ENCODE results near the gene SH2D3C.

The SH2D3C gene

DNA sequence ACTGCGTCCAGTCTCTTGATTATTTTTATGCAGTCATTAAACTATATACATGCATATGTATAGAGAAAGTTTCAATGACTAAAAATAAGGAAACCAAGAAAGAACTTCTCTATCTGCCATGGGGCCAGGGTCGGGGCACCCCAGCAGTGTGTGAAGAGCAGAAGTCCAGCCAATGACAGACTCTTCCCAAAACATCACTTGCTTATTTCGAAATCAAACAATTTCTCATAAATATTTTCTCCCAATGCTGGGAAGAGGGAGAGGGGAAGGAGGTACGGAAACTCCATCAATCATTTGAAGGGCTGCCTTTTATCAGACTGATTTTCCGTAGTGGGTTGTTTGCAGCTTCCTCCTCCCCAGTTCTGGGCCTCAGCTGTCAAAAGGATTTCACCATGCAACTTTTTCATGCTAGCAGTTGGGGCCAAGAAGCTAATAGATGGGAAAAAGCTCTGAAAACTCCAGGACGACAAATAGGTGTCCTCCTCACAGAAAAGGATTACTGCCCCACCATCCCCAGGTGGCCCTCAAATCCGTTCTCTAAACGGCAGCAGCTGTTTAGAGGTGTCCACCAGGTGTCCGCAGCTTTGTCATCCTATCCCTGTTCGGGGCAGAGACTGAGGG, 23.6 kb upstream of the SH2D3C start:
- Mint-ChIP-seq H3K4me3 (peak overlapping the region; percentile 93), H3K27ac (ENCODE audit: low read depth) (peak overlapping the region; percentile 95), H3K27me3 (no peaks in the 10 kb centered on the region), H3K36me3 (ENCODE audit: insufficient read depth) (peaks cover 8% of the 10 kb centered on the region), H3K4me1 (peaks cover 25% of the 10 kb centered on the region), H3K9me3 (no peaks in the 10 kb centered on the region)
- ATAC-seq (replicated peaks; ENCODE audit: extremely low read depth, poor library complexity, severe bottlenecking) (no peak), DNase-seq (ENCODE audit: low spot score in 2 of 2) (no peak)

GRCh38 chr9:127796852-127797370, 18.4 kb upstream of the SH2D3C start:
- Mint-ChIP-seq H3K9me3 (no peaks in the 10 kb centered on the region), H3K36me3 (ENCODE audit: insufficient read depth) (peaks cover 16% of the 10 kb centered on the region), H3K4me3 (peak overlapping the region; percentile 64), H3K4me1 (peaks cover 17% of the 10 kb centered on the region), H3K27ac (ENCODE audit: low read depth) (peak overlapping the region; percentile 71), H3K27me3 (no peaks in the 10 kb centered on the region)
- peak; percentile 59 for ATAC-seq (replicated peaks; ENCODE audit: extremely low read depth, poor library complexity, severe bottlenecking)
- no peak for DNase-seq (ENCODE audit: low spot score in 2 of 2)

- peak overlapping the region; percentile 71 for H3K27ac Mint-ChIP-seq (ENCODE audit: low read depth)
- H3K4me1 Mint-ChIP-seq = peaks cover 17% of the 10 kb centered on the region
- H3K9me3 Mint-ChIP-seq = no peaks in the 10 kb centered on the region
- H3K36me3 Mint-ChIP-seq (ENCODE audit: insufficient read depth) = peaks cover 22% of the 10 kb centered on the region
- H3K27me3 Mint-ChIP-seq = no peaks in the 10 kb centered on the region
- peak overlapping the region; percentile 64 for H3K4me3 Mint-ChIP-seq
- no peak for DNase-seq (ENCODE audit: low spot score in 2 of 2)
- ATAC-seq (replicated peaks; ENCODE audit: extremely low read depth, poor library complexity, severe bottlenecking) = no peak
Observed at GRCh38 chr9:127796225-127796813, 17.9 kb upstream of the SH2D3C start.

DNA sequence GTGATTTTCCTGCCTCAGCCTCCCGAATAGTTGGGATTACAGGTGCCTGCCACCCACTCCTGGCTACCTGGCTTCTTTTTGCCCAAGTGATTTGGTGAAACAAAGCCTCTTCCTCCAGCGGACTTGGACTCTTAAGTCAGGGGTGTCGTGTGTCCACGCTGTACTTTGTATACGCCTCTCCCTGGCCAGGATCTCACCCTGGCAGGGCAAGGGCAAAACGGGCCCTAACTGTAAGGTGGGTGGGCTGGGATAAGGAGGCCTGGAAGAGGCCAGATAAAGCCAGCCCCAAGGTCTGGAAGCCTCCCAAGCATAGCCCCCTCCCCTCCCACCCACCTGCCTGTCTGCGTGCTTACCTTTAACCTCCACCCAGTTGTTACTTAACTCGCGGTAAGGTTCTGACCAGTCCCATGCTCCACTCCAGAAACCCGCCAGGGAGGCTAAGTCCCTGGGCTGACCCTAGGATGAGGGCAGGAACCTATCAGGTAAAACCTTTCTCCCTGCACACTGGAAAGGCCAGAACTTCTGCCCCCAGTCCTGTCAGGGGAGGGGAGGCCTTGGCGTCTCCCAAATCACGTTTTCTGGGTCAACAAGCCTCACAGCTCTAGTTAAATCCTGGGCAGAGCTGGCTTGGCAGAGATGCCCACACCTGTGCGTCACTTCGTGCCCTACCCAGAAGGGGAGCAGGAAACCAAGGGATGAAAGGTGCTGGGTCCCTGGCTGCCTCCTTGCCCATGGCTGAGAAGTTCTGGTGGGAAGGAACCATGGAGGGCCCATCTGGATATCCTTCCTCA, 15.7 kb upstream of the SH2D3C start:
- peaks cover 23% of the 10 kb centered on the region for H3K4me1 Mint-ChIP-seq
- DNase-seq (ENCODE audit: low spot score in 2 of 2) (no peak), ATAC-seq (replicated peaks; ENCODE audit: extremely low read depth, poor library complexity, severe bottlenecking) (no peak)
- no peak overlapping the region for H3K27ac Mint-ChIP-seq (ENCODE audit: low read depth)
- H3K36me3 Mint-ChIP-seq (ENCODE audit: insufficient read depth) = peaks cover 42% of the 10 kb centered on the region
- no peaks in the 10 kb centered on the region for H3K27me3 Mint-ChIP-seq
- H3K4me3 Mint-ChIP-seq = no peak overlapping the region
- no peaks in the 10 kb centered on the region for H3K9me3 Mint-ChIP-seq

DNA sequence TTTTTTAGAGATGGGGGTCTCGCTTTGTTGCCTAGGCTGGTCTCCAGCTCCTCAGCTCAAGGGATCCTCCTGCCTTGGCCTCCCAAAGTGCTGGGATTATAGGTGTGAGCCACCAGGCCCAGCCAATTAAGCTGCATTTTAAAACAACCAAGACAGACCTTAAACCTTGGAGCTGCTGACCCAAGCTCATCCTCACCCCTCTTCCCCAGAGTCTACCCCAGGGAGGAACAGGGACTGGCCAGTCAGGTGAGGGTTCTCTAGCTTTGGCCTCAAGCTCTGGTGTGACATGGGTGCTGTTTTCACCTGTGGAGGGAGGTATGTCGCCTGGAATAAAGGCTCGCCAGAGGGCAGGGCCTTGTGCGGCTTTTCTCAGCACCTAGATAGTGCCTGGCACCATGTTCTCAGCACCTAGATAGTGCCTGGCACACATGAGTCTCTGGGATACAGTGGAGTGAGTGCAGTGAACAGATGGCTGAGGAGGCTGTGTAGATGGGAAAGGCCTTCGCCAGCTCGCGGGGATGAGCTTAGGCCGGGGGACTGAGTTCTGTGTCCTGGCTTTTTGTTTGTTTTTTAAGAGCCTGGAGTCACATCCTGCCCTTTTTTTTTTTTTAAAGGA, 14.7 kb upstream of the SH2D3C start:
- no peak overlapping the region for H3K4me3 Mint-ChIP-seq
- no peak overlapping the region for H3K27ac Mint-ChIP-seq (ENCODE audit: low read depth)
- DNase-seq (ENCODE audit: low spot score in 2 of 2) (no peak), ATAC-seq (replicated peaks; ENCODE audit: extremely low read depth, poor library complexity, severe bottlenecking) (no peak)
- peaks cover 23% of the 10 kb centered on the region for H3K4me1 Mint-ChIP-seq
- H3K36me3 Mint-ChIP-seq (ENCODE audit: insufficient read depth) = peaks cover 49% of the 10 kb centered on the region
- no peaks in the 10 kb centered on the region for H3K9me3 Mint-ChIP-seq
- H3K27me3 Mint-ChIP-seq = no peaks in the 10 kb centered on the region

DNA sequence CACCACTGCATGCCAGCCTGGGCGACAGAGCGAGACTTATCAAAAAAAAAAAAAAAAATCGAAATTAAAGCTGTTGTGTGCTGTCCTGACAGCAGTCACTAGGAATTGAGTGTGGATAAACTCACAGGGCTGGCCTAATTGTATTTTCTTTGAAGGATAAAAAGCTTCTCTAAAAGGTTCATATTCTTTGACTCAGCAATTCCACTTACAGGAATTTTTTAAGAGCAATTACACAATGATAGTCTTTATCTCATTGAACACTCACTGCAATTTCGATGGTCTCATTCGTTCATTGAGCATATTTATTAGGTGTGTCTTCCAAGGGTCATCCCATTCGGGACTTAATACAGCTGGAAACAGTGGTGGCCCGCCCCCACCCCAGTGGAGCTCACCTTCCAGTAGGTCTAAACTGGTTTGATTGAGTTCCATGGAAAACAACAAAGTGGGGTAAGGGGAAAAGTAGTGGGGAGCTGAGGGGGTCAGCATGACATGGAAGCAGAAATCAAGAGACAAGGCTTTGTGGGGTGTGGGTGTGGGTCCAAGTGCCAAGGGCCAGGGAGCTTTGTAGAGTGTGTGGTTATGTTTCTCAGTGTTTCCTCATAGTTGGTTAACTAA, 14.1 kb upstream of the SH2D3C start:
- H3K36me3 Mint-ChIP-seq (ENCODE audit: insufficient read depth) = peaks cover 53% of the 10 kb centered on the region
- H3K27me3 Mint-ChIP-seq = no peaks in the 10 kb centered on the region

DNA sequence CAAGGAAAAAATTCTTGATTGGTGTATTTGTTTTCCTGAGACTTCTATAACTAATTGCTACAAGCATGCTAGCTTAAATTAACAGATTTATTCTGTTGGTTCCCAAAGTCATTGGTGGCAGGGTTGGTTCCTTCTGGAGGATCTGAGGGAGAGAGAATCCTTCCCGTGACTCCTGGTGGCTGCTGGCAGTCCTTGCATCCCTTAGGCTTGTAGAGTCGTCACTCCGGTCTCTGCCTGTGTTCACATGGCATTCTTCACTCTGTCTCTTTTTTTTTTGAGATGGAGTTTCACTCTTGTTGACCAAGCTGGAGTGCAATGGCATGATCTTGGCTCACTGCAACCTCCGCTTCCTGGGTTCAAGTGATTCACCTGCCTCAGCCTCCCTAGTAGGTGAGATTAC, 12.6 kb upstream of the SH2D3C start:
- Mint-ChIP-seq H3K4me3 (no peak overlapping the region), H3K27ac (ENCODE audit: low read depth) (no peak overlapping the region), H3K9me3 (no peaks in the 10 kb centered on the region), H3K27me3 (no peaks in the 10 kb centered on the region), H3K36me3 (ENCODE audit: insufficient read depth) (peaks cover 63% of the 10 kb centered on the region), H3K4me1 (peaks cover 29% of the 10 kb centered on the region)
- ATAC-seq (replicated peaks; ENCODE audit: extremely low read depth, poor library complexity, severe bottlenecking) = no peak
- no peak for DNase-seq (ENCODE audit: low spot score in 2 of 2)

More for the DNA sequence above, 14.1 kb upstream of the SH2D3C start:
- peaks cover 28% of the 10 kb centered on the region for H3K4me1 Mint-ChIP-seq
- no peaks in the 10 kb centered on the region for H3K9me3 Mint-ChIP-seq
- DNase-seq (ENCODE audit: low spot score in 2 of 2) (no peak), ATAC-seq (replicated peaks; ENCODE audit: extremely low read depth, poor library complexity, severe bottlenecking) (no peak)
- H3K4me3 Mint-ChIP-seq = no peak overlapping the region
- no peak overlapping the region for H3K27ac Mint-ChIP-seq (ENCODE audit: low read depth)

GRCh38 chr9:127790094-127790855, 11.8 kb upstream of the SH2D3C start:
- Mint-ChIP-seq H3K9me3 (no peaks in the 10 kb centered on the region), H3K27ac (ENCODE audit: low read depth) (no peak overlapping the region), H3K27me3 (no peaks in the 10 kb centered on the region), H3K36me3 (ENCODE audit: insufficient read depth) (peaks cover 67% of the 10 kb centered on the region), H3K4me3 (no peak overlapping the region), H3K4me1 (peaks cover 27% of the 10 kb centered on the region)
- ATAC-seq (replicated peaks; ENCODE audit: extremely low read depth, poor library complexity, severe bottlenecking) (no peak), DNase-seq (ENCODE audit: low spot score in 2 of 2) (no peak)

GRCh38 chr9:127789179-127789578, 10.7 kb upstream of the SH2D3C start:
- peaks cover 69% of the 10 kb centered on the region for H3K36me3 Mint-ChIP-seq (ENCODE audit: insufficient read depth)
- peak overlapping the region; percentile 27 for H3K4me3 Mint-ChIP-seq
- H3K4me1 Mint-ChIP-seq = peaks cover 35% of the 10 kb centered on the region
- no peaks in the 10 kb centered on the region for H3K27me3 Mint-ChIP-seq
- DNase-seq (ENCODE audit: low spot score in 2 of 2) (no peak), ATAC-seq (replicated peaks; ENCODE audit: extremely low read depth, poor library complexity, severe bottlenecking) (no peak)
- no peaks in the 10 kb centered on the region for H3K9me3 Mint-ChIP-seq
- H3K27ac Mint-ChIP-seq (ENCODE audit: low read depth) = no peak overlapping the region

- no peak for ATAC-seq (replicated peaks; ENCODE audit: extremely low read depth, poor library complexity, severe bottlenecking)
- H3K4me3 Mint-ChIP-seq = no peak overlapping the region
- H3K27me3 Mint-ChIP-seq = no peaks in the 10 kb centered on the region
- no peak for DNase-seq (ENCODE audit: low spot score in 2 of 2)
- H3K9me3 Mint-ChIP-seq = no peaks in the 10 kb centered on the region
- no peak overlapping the region for H3K27ac Mint-ChIP-seq (ENCODE audit: low read depth)
- H3K36me3 Mint-ChIP-seq (ENCODE audit: insufficient read depth) = peaks cover 69% of the 10 kb centered on the region
- peaks cover 42% of the 10 kb centered on the region for H3K4me1 Mint-ChIP-seq
Observed at GRCh38 chr9:127788337-127789011, 10.0 kb upstream of the SH2D3C start.

DNA sequence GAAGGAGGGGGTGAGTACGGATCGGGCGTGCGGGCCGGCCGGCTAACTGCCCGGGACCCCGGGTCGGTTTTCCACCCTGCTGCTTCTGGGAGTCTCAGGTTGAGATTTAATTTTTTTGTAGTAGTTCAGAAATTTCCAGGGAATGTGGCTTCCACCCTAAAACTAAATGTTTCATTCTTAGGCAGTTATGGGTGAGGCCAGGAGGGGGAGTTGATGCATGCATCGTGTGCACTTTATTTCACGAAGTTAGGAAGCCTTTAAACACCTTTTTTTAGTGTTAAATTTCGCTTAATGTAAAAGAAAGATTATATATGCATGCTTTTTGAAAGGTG, 8.3 kb upstream of the SH2D3C start:
- H3K4me3 Mint-ChIP-seq = peak overlapping the region; percentile 86
- H3K9me3 Mint-ChIP-seq = no peaks in the 10 kb centered on the region
- DNase-seq (ENCODE audit: low spot score in 2 of 2) = no peak

More for the DNA sequence above, 8.3 kb upstream of the SH2D3C start:
- peaks cover 62% of the 10 kb centered on the region for H3K36me3 Mint-ChIP-seq (ENCODE audit: insufficient read depth)
- ATAC-seq (replicated peaks; ENCODE audit: extremely low read depth, poor library complexity, severe bottlenecking) = no peak
- no peaks in the 10 kb centered on the region for H3K27me3 Mint-ChIP-seq
- H3K4me1 Mint-ChIP-seq = peaks cover 51% of the 10 kb centered on the region
- H3K27ac Mint-ChIP-seq (ENCODE audit: low read depth) = peak overlapping the region; percentile 61

Data from central memory CD8-positive, alpha-beta T cell (primary cell).